SH-SY5Y (cell line): ENCODE data around the gene CHD9.

ENCODE experiments used
- GATA2 ChIP-seq: IDR thresholded peaks from 2 replicates; pipeline ENCODE4 v1.6.1; 2011; ENCODE audit warnings: mild to moderate bottlenecking, low read depth, low read length
- GATA3 ChIP-seq: IDR thresholded peaks from 2 replicates; pipeline ENCODE4 v1.6.1; 2011; ENCODE audit warnings: low read depth, mild to moderate bottlenecking, low read length, moderate library complexity

- TF ChIP-seq GATA3 (no peak), GATA2 (no peak)
These were observed 46.1 kb downstream of the CHD9 start for GRCh38 chr16:53100889-53101288.
